Osteocyte (in vitro differentiated cells): ENCODE data around the gene RHOF. TPM values are rescaled to one million over a fixed set of nuclear protein-coding genes. Genes with fewer than 3 reads are reported as not detected.
A peak's percentile ranks its signal among the peaks of the same experiment; 100 is the strongest.
"Not testable (repeated sequence)": the region's sequence is repeated elsewhere in the genome, so short reads cannot be mapped to it uniquely, and the experiment has no call there.

Source experiments
- DNase-seq: peaks from one replicate; pipeline ENCODE4 v3.0.0; 2021; ENCODE audit warnings: mixed read lengths; ENCODE audit not compliant: unreplicated experiment; ENCODE audit errors: extremely low spot score
- H3K27ac Mint-ChIP-seq: one replicate; pipeline ENCODE4 v1.8.0; 2021; ENCODE audit warnings: mild to moderate bottlenecking, mixed read lengths; ENCODE audit not compliant: unreplicated experiment
- H3K27me3 Mint-ChIP-seq: one replicate; pipeline ENCODE4 v1.8.0; 2021; ENCODE audit warnings: mixed read lengths; ENCODE audit not compliant: unreplicated experiment
- H3K36me3 Mint-ChIP-seq: one replicate; pipeline ENCODE4 v1.8.0; 2021; ENCODE audit warnings: mixed read lengths; ENCODE audit not compliant: unreplicated experiment
- H3K4me1 Mint-ChIP-seq: one replicate; pipeline ENCODE4 v1.8.0; 2021; ENCODE audit warnings: mixed read lengths; ENCODE audit not compliant: unreplicated experiment
- H3K4me3 Mint-ChIP-seq: one replicate; pipeline ENCODE4 v1.8.0; 2021; ENCODE audit warnings: mild to moderate bottlenecking, moderate library complexity, mixed read lengths; ENCODE audit not compliant: unreplicated experiment
- H3K9me3 Mint-ChIP-seq: one replicate; pipeline ENCODE4 v1.8.0; 2021; ENCODE audit warnings: mixed read lengths; ENCODE audit not compliant: unreplicated experiment
- CTCF ChIP-seq: fragments of 200-600 bp; sonication (generic); IDR thresholded peaks from 2 replicates; pipeline ENCODE4 v1.5.0; 2021; ENCODE audit warnings: antibody characterized with exemption, mild to moderate bottlenecking, moderate library complexity
- total RNA-seq: library from RNA; stranded (reverse); gene quantifications from 2 replicates; pipeline ENCODE4 v1.2.1, GENCODE V29; 2021

Gene RHOF
- total RNA-seq, 1 donor from 2014 or later = 11.3 TPM

GRCh38 chr12:121750507-121750955 is 43.0 kb downstream of the RHOF start:
- no peaks in the 10 kb centered on the region for H3K9me3 Mint-ChIP-seq
- peaks cover 13% of the 10 kb centered on the region for H3K4me1 Mint-ChIP-seq
- DNase-seq = no peak
- peaks cover 5% of the 10 kb centered on the region for H3K36me3 Mint-ChIP-seq
- TF ChIP-seq CTCF = no peak
- no peak overlapping the region for H3K27ac Mint-ChIP-seq
- H3K27me3 Mint-ChIP-seq = no peaks in the 10 kb centered on the region
- H3K4me3 Mint-ChIP-seq = no peak overlapping the region

GRCh38 chr12:121749267-121749666 is 44.2 kb downstream of the RHOF start:
- no peak for TF ChIP-seq CTCF
- peaks cover 5% of the 10 kb centered on the region for H3K36me3 Mint-ChIP-seq

GRCh38 chr12:121748571-121749265 is 44.8 kb downstream of the RHOF start:
- Mint-ChIP-seq H3K4me1 (peaks cover 13% of the 10 kb centered on the region), H3K27ac (peak overlapping the region; percentile 80), H3K36me3 (peaks cover 5% of the 10 kb centered on the region), H3K27me3 (no peaks in the 10 kb centered on the region), H3K4me3 (no peak overlapping the region), H3K9me3 (no peaks in the 10 kb centered on the region)
- no peak for TF ChIP-seq CTCF
- DNase-seq = no peak

More at GRCh38 chr12:121749267-121749666, 44.2 kb downstream of the RHOF start:
- Mint-ChIP-seq H3K27ac (peak overlapping the region; percentile 80), H3K9me3 (no peaks in the 10 kb centered on the region), H3K4me1 (peaks cover 13% of the 10 kb centered on the region), H3K27me3 (no peaks in the 10 kb centered on the region), H3K4me3 (no peak overlapping the region)
- DNase-seq = no peak

GRCh38 chr12:121748218-121748570 is 45.3 kb downstream of the RHOF start:
- TF ChIP-seq CTCF = no peak
- Mint-ChIP-seq H3K27ac (peak overlapping the region; percentile 80), H3K27me3 (no peaks in the 10 kb centered on the region), H3K4me3 (no peak overlapping the region), H3K36me3 (peaks cover 5% of the 10 kb centered on the region), H3K4me1 (peaks cover 13% of the 10 kb centered on the region), H3K9me3 (no peaks in the 10 kb centered on the region)
- no peak for DNase-seq

- H3K4me1 Mint-ChIP-seq = peaks cover 13% of the 10 kb centered on the region
- not testable (repeated sequence) for H3K27ac Mint-ChIP-seq, H3K9me3 Mint-ChIP-seq, H3K4me3 Mint-ChIP-seq, H3K36me3 Mint-ChIP-seq, DNase-seq, H3K27me3 Mint-ChIP-seq
Observed at GRCh38 chr12:121745545-121745944, 47.9 kb downstream of the RHOF start.
